Head of caudate nucleus (tissue), 42 donors: ENCODE measurements around the gene SLCO1A2.

Experiments used
- DNase-seq, 42 donors: peaks; one replicate each; pipeline versions ENCODE4 v3.0.0 to v3.0.0-alpha.2; 2020 to 2021; ENCODE audit warnings: mixed read lengths in 7 of 42
- intact Hi-C: fragments of 100-400 bp; cut with DNase I; formaldehyde crosslinking; loops from one replicate; pipeline ENCODE4 v1.15.0; 2022

SLCO1A2 gene

GRCh38 chr12:21336656-21337055, 1.9 kb upstream of the SLCO1A2 start:
- DNase-seq = peak in 41 of 42 donors; percentile 10 to 89 (median 70)
- intact Hi-C loops = no loop called here

GRCh38 chr12:21330682-21331253, 3.9 kb downstream of the SLCO1A2 start:
- no peak for DNase-seq
- intact Hi-C loops = no loop called here

- no peak for DNase-seq
- intact Hi-C loops = no loop called here
Measured at GRCh38 chr12:21328578-21328977, 6.1 kb downstream of the SLCO1A2 start.

- intact Hi-C loops = no loop called here
- peak in 11 of 42 donors; percentile 15 to 73 (median 34) for DNase-seq
Measured at GRCh38 chr12:21324551-21324950, 10.2 kb downstream of the SLCO1A2 start.

GRCh38 chr12:21323736-21324135, 11.0 kb downstream of the SLCO1A2 start:
- intact Hi-C loops = no loop called here
- peak in 2 of 42 donors; percentile 26 to 31 for DNase-seq

- intact Hi-C loops = no loop called here
- DNase-seq = peak in 1 of 42 donors; percentile 31
Measured at GRCh38 chr12:21308785-21309184, 25.9 kb downstream of the SLCO1A2 start.

GRCh38 chr12:21305661-21306060, 29.1 kb downstream of the SLCO1A2 start:
- intact Hi-C loops = no loop called here

GRCh38 chr12:21300632-21301031, 34.1 kb downstream of the SLCO1A2 start:
- no peak for DNase-seq
- intact Hi-C loops = no loop called here

More at GRCh38 chr12:21305661-21306060, 29.1 kb downstream of the SLCO1A2 start:
- DNase-seq = no peak

GRCh38 chr12:21296751-21297406, 37.8 kb downstream of the SLCO1A2 start:
- intact Hi-C loops = no loop called here
- peak in 10 of 42 donors; percentile 6 to 56 (median 28) for DNase-seq

GRCh38 chr12:21296348-21296747, 38.4 kb downstream of the SLCO1A2 start:
- intact Hi-C loops = no loop called here
- no peak for DNase-seq

GRCh38 chr12:21294176-21294575, 40.5 kb downstream of the SLCO1A2 start:
- DNase-seq = no peak
- intact Hi-C loops = no loop called here

- intact Hi-C loops = no loop called here
- no peak for DNase-seq
Measured at GRCh38 chr12:21292111-21292510, 42.6 kb downstream of the SLCO1A2 start.

GRCh38 chr12:21289698-21290097, 45.0 kb downstream of the SLCO1A2 start:
- intact Hi-C loops = no loop called here
- no peak for DNase-seq

GRCh38 chr12:21276826-21277225, 57.9 kb downstream of the SLCO1A2 start:
- DNase-seq = no peak
- intact Hi-C loops = no loop called here

GRCh38 chr12:21265932-21266331, 68.8 kb downstream of the SLCO1A2 start:
- no peak for DNase-seq
- intact Hi-C loops = no loop called here

- intact Hi-C loops = no loop called here
- no peak for DNase-seq
Measured at GRCh38 chr12:21264232-21264631, 70.5 kb downstream of the SLCO1A2 start.

GRCh38 chr12:21257172-21257571, 77.5 kb downstream of the SLCO1A2 start:
- DNase-seq = no peak
- intact Hi-C loops = loop anchor here (10.0 kb wide), 1 partner anchor 178 kb away; the partner anchor contains the start of gene PYROXD1

- intact Hi-C loops = loop anchor here (10.0 kb wide), 1 partner anchor 183 kb away; the partner anchor contains the start of gene PYROXD1
- DNase-seq = no peak
Measured at GRCh38 chr12:21252070-21252469, 82.6 kb downstream of the SLCO1A2 start.

- DNase-seq = no peak
- intact Hi-C loops = no loop called here
Measured at GRCh38 chr12:21248679-21249078, 86.0 kb downstream of the SLCO1A2 start.

- intact Hi-C loops = no loop called here
- peak in 8 of 42 donors; percentile 7 to 56 (median 12) for DNase-seq
Measured at GRCh38 chr12:21239866-21240265, 94.9 kb downstream of the SLCO1A2 start.

GRCh38 chr12:21234395-21234794, 100.3 kb downstream of the SLCO1A2 start:
- intact Hi-C loops = no loop called here
- DNase-seq = no peak
